Measurements from ENCODE around the gene ABCA8.

DNA sequence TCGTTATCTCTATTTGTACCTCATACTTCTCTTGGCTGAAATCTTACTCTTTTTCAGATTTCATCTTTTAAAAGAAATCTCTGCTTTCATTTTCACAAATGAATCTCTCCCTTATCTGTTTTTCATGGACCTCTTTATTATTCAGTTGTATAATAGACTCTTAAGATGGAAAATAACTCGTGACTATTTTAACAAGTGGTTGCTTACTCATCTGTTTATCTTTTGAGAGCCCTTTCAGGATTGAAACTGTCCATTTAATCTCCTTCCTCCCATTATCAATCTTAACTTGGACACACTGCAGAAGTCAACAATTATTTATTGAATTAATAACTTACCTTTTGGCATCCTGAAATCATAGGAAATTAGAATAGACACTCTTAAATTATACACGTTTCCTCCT lies 68.8 kb downstream of the ABCA8 start:
- TF ChIP-seq EZH2 (IDR thresholded peaks at IDR 0.05; ENCODE audit: low read length, missing control alignments) (no peak), CTCF (conservative IDR thresholded peaks at IDR 0.05 in 1 of 2, IDR thresholded peaks at IDR 0.05 in 1 of 2; ENCODE audit: low read depth in 1 of 2, low read length in 2 of 2) (no peak)

All from fibroblast of lung (primary cell).